Neuronal stem cell (in vitro differentiated cells): ENCODE measurements around the gene ROCK1. TPM values are rescaled to one million over a fixed set of nuclear protein-coding genes. Genes with fewer than 3 reads are reported as not detected.
"Not testable (repeated sequence)": the region's sequence is repeated elsewhere in the genome, so short reads cannot be mapped to it uniquely, and the experiment has no call there.

ENCODE experiments used
- DNase-seq: peaks from one replicate; pipeline ENCODE4 v3.0.0-alpha.2; 2013; ENCODE audit warnings: low spot score
- H2AFZ ChIP-seq: one replicate; pipeline ENCODE4 v1.6.1; 2013; ENCODE audit warnings: mild to moderate bottlenecking, low read length, inconsistent platforms
- H2AK5ac ChIP-seq: 2 replicates; pipeline ENCODE4 v1.6.1; 2013; ENCODE audit warnings: low read depth, mild to moderate bottlenecking, inconsistent platforms, low read length, moderate library complexity, mixed read lengths
- H2BK120ac ChIP-seq: 2 replicates; pipeline ENCODE4 v1.6.1; 2013; ENCODE audit warnings: low read depth, mild to moderate bottlenecking, inconsistent platforms, low read length, moderate library complexity, mixed read lengths
- H2BK12ac ChIP-seq: one replicate; pipeline ENCODE4 v1.6.1; 2013; ENCODE audit warnings: low read length, inconsistent platforms
- H2BK15ac ChIP-seq: 2 replicates; pipeline ENCODE4 v1.6.1; 2013; ENCODE audit warnings: mild to moderate bottlenecking, low read length, inconsistent platforms, mixed read lengths
- H2BK5ac ChIP-seq: one replicate; pipeline ENCODE4 v1.6.1; 2013; ENCODE audit warnings: inconsistent platforms, mild to moderate bottlenecking, low read length, moderate library complexity
- H3K14ac ChIP-seq: one replicate; pipeline ENCODE4 v1.6.1; 2013; ENCODE audit warnings: low read length, inconsistent platforms
- H3K18ac ChIP-seq: 2 replicates; pipeline ENCODE4 v1.6.1; 2013; ENCODE audit warnings: low read length, inconsistent platforms
- H3K23ac ChIP-seq: 2 replicates; pipeline ENCODE4 v1.6.1; 2013; ENCODE audit warnings: low read depth, mild to moderate bottlenecking, mixed read lengths, low read length, inconsistent platforms; ENCODE audit not compliant: poor library complexity
- H3K27ac ChIP-seq: replicated peaks from 3 replicates; pipeline ENCODE4 v1.5.1; 2013; ENCODE audit warnings: low read length, inconsistent platforms
- H3K27me3 ChIP-seq, 3 experiments: 2 replicates each; pipeline ENCODE4 v1.6.1; 2013; ENCODE audit warnings: low read length in 3 of 3, mild to moderate bottlenecking in 2 of 3, inconsistent platforms in 1 of 3, low read depth in 1 of 3, mixed read lengths in 1 of 3, moderate library complexity in 1 of 3; ENCODE audit not compliant: control insufficient read depth in 3 of 3, insufficient read depth in 3 of 3
- H3K36me3 ChIP-seq, 2 donors: replicated peaks in 1 of 2; 2 replicates each; pipeline ENCODE4 v1.6.1; 2013; ENCODE audit warnings: low read length in 2 of 2; ENCODE audit not compliant: control insufficient read depth in 2 of 2, insufficient read depth in 2 of 2
- H3K4ac ChIP-seq: 2 replicates; pipeline ENCODE4 v1.6.1; 2013; ENCODE audit warnings: inconsistent platforms, mild to moderate bottlenecking, low read length, moderate library complexity
- H3K4me1 ChIP-seq, 2 donors: 1 replicate in 1 of 2; 2 replicates in 1 of 2; pipeline ENCODE4 v1.6.1; 2013; ENCODE audit warnings: low read length in 2 of 2, low read depth in 1 of 2; ENCODE audit not compliant: control insufficient read depth in 2 of 2, insufficient read depth in 1 of 2
- H3K4me2 ChIP-seq: one replicate; pipeline ENCODE4 v1.6.1; 2013; ENCODE audit warnings: mild to moderate bottlenecking, low read length, inconsistent platforms; ENCODE audit not compliant: insufficient read depth, poor library complexity, severe bottlenecking
- H3K4me3 ChIP-seq, 2 donors: 2 replicates each; pipeline ENCODE4 v1.5.1; 2013; ENCODE audit warnings: low read length in 2 of 2, mild to moderate bottlenecking in 2 of 2, inconsistent platforms in 1 of 2, moderate library complexity in 1 of 2
- H3K79me1 ChIP-seq: one replicate; pipeline ENCODE4 v1.6.1; 2013; ENCODE audit warnings: low read depth, mild to moderate bottlenecking, inconsistent platforms, low read length, moderate library complexity
- H3K9ac ChIP-seq: one replicate; pipeline ENCODE4 v1.6.1; 2013; ENCODE audit warnings: mild to moderate bottlenecking, low read depth, low read length, inconsistent platforms; ENCODE audit not compliant: poor library complexity
- H3K9me3 ChIP-seq, 2 donors: replicated peaks in 1 of 2; 2 replicates each; pipeline versions ENCODE3 to v1.6.1; 2013; ENCODE audit warnings: low read length in 2 of 2, mild to moderate bottlenecking in 2 of 2, inconsistent platforms in 1 of 2, low read depth in 1 of 2, mixed read lengths in 1 of 2, moderate library complexity in 1 of 2; ENCODE audit not compliant: control insufficient read depth in 2 of 2, insufficient read depth in 1 of 2
- H4K8ac ChIP-seq: one replicate; pipeline ENCODE4 v1.6.1; 2013; ENCODE audit warnings: low read depth, mild to moderate bottlenecking, inconsistent platforms, low read length, moderate library complexity
- H4K91ac ChIP-seq: one replicate; pipeline ENCODE4 v1.6.1; 2013; ENCODE audit warnings: low read length, low read depth, mild to moderate bottlenecking, inconsistent platforms; ENCODE audit not compliant: poor library complexity
- WGBS, 2 donors: extraction: QIAGEN DNeasy Blood & Tissue Kit; methylation state at CpG; one replicate each; pipeline ENCODE4 v1.1.7; 2013; ENCODE audit warnings: missing lambda C conversion rate in 2 of 2, mixed read lengths in 1 of 2; ENCODE audit not compliant: insufficient read length in 2 of 2, insufficient replicate concordance in 1 of 2; ENCODE audit errors: extremely low coverage in 2 of 2; 5-methylcytosine and 5-hydroxymethylcytosine counted together
- small RNA-seq: library from polyadenylated mRNA; stranded (forward); fragments of <200 nt; extraction: miRNeasy Mini kit (QIAGEN cat#:217004); gene quantifications from one replicate; pipeline ENCODE3, GENCODE V24; 2013; ENCODE audit not compliant: insufficient read depth

Gene ROCK1

DNA sequence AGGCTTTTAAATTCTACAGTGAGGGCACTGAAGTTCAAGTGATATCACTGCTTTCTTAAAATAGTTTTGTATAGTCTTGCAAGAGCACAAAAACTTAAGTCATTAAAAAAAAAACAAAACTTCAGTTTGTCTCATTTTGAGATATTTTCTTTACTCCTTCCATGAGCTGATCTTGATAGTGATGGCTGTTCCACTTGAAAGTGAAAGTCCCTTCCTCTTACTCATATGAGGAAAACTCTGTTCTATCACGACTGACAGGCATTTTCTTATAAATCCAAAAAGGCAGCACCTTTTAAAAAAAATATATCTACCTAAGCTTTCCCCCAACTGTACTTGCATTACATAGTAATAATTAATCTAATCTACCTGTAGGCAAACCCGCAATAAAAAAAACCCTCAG, 160.8 kb downstream of the ROCK1 start:
- not testable (repeated sequence) for DNase-seq, H3K36me3 ChIP-seq, H3K9me3 ChIP-seq, H3K9ac ChIP-seq, H2AFZ ChIP-seq, H3K79me1 ChIP-seq, H3K27me3 ChIP-seq, H2BK15ac ChIP-seq, H3K27ac ChIP-seq, H2BK12ac ChIP-seq, H4K91ac ChIP-seq, H3K4ac ChIP-seq, H2BK5ac ChIP-seq, H4K8ac ChIP-seq, H3K14ac ChIP-seq, H3K4me2 ChIP-seq, H2AK5ac ChIP-seq, H3K4me1 ChIP-seq, H3K4me3 ChIP-seq, H3K23ac ChIP-seq, H2BK120ac ChIP-seq, H3K18ac ChIP-seq
- no CpG with 5 or more reads among the region's 2 CpGs for WGBS, 2 donors

Small RNA genes within 50 kb of the gene (small RNA-seq; reads per million reads assigned to genes)
- not detected for gene RNU6-120P
